ELF-1 (cell line): Measurements from ENCODE around the gene INSYN2B.

Experiments used
- DNase-seq: peaks from one replicate; pipeline ENCODE4 v3.0.0-alpha.2; 2016; ENCODE audit warnings: low read depth, low spot score

Gene INSYN2B

DNA sequence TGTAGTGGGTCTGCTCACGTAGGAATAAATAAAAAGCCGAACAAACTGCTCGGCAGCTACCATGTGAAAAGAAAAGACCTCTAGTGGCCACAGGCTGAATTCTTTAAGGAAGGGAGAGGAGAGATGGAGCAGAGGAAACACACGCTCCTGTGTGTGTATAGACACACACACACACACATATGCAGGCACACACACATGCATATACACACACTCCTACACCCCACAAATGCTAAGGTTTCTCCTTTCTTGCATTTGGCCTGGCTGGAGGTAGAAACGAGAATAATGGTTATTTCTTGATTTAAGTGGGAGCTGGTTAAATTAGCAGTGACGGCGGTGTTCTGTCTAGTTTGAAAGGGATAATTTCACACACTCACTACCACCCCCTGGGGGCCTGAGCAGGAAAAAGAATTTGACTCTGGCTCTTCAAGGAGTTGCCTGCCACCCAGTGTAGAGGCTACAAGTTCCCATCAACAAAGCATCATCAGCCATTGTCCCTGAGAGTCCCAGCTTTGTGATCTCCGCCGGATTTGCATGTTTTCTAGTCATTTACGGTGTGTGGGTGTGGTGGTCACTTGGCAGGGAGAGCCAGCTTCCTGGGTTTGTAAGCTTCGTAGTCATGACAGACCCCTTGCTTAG lies at the start of gene INSYN2B:
Gene INSYN2B, minus strand, starts transcription at position 78 of the 636 bp plus-strand sequence. CDS start 96,597 bp downstream, outside the sequence.
- DNase-seq, result peak; percentile 97

DNA sequence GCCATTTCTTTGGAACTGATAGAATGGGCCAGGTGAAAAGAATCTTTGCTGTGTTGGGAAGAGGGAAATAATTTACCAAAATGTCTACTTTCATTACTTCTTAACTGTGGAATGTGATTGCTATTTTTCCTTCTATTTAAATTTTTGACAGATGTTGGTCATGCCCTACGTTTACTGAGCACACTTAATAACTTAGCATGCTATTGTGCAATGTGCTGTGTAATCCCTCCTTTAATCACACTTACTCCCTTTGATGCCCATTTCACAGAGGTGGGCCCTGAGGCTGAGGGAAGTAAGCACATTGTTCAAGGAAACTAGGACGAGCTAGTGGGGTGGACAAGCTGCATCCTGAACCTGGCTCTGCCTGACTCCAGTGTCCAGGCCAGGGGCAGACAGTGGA lies 47.8 kb upstream of the INSYN2B start:
- DNase-seq, result no peak

DNA sequence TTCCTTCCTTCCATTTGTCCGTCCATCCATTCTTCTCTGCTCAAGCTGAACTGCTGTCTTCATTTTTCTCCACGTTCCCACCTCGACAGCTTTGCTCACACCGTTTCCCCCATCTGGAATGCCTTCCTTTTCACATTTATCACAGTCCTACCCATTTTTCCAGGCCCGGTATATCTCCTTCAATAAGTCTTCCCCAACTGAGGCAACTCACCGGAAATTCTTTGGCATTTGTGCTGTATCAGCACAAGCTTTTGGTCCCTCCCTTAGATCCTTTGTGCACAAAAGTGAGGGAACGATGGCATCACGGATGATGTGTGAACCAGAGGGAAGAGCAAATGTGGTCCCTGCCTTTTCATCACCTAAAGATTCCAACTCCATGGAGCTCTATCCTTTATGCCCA lies 45.6 kb upstream of the INSYN2B start:
- no peak for DNase-seq

DNA sequence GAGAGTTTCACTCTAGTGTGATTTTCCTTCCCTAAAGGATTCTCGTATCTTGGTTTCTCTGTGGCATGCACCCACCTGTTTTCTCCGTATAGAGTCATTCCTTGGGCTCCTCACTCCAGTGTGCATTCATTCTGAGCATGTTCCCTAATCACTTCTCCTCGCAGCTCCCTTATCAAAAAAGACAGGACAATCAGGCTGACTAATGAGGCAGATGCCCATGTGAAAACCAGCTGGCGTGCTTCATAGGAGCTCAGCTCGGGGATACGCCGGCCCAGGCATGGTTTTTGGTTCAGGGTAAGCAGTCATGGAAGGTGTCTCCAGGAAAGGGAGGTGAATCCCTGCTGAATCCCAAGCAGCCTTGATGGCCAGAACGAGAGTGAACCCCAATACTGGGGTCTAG lies 41.2 kb upstream of the INSYN2B start:
- no peak for DNase-seq

DNA sequence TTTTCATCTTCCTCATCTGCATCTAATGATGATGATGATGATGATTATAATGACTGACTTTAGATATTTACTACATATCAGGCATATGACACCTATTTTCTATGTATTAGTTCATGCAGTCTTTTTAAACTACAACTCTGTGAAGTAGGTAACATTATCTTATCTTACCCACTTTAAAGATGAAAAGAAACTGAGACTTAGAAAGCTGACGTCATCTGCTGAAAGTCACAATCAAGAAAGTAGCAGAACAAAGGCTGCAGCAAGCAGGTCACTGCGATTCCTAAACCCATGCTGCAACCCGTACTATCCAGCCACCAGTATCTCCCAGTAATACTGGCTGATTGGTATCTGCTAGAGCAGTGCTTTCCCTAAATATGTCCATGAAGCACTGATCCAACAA lies 40.1 kb upstream of the INSYN2B start:
- DNase-seq, result no peak

DNA sequence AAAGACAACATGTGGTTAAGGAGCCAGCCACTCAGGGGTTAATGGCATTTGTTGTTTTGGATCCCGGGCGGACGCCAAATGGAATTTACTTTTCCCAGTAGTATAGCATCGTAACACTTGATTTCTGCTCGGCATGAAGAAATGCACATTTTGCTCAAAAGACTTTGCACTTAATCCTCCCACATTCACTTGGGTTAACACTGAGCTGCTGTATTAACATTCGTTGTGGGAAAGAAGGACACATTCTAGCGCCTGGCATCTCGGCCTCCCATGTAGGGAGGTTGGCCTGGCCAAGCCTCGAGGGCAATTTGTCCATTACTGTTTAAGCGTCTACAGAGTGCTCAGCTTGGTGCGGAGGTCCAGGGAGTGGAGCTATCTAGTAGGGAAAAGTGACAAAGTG lies 32.3 kb upstream of the INSYN2B start:
- DNase-seq, result no peak

DNA sequence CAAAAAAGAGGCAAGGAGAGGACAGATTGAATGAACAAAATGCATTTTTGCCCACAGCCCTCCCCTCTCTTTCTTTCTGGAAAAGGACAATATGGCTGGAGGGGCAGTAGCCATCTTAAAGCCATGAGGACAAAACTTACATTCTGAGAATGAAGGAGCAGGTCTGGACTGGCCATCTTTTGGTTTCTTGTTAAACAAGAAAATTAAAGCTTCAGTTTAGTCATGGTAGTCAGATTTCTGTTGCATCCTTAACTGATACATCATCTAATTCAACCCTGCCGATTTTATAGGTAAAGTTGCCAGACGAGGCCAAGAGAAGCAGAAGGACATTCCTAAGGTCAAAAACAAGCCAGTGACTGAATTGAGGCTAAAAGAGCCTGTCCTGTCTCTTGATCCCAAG lies 31.5 kb upstream of the INSYN2B start:
- no peak for DNase-seq

DNA sequence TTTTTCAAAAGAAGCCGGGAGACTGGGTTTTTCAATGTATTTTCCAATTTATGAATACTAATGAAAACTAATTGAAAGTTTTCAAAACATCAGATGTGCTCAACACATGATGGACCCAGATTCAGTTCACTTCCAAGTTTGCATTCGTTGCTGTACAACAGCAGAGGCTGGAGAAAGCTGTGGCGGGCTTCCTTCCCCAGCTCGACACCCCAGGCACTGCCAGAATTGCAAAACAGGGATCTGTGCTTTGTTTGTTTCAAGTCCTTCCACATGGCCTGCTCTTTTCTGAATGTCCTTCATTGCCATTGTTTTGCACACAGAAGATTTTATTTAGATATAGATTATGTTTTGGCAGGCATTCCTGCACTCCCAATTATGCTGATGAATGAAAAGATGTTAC lies 30.3 kb upstream of the INSYN2B start:
- peak; percentile 20 for DNase-seq

DNA sequence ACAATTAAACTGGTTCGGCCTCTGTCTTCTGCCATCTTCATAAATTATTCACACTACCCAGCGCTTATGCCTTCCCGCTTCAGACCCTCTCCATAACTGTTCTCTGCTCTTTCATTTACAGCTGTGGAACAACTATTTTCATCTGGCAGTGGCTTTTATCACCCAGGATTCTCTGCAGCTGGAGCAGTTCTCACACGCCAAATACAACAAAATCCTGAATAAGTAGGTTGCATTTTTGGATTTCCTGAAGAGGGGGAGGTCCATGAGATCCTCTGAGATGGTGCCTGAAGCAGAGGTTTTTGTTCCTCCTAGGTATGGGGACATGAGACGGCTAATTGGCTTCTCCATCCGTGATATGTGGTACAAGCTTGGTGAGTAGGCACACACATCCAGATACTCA lies 28.1 kb upstream of the INSYN2B start:
- DNase-seq, result no peak

DNA sequence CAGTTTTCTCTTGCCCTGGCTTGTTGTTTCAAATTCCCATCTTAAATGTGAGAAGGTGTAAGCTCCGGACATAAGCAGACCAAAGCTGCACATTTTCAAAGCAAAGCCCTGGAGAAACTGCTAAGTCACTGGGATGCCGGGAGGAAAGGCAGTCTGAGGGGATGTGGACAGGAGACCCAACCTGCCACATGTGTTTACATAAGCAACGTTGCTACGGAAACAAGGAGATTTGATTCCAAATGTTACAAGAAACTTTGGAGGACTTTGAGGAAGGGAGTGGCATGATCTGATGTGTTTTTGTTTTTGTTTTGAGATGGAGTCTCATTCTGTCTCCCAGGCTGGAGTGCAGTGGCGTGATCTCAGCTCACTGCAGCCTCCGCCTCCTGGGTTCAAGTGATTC lies 25.7 kb upstream of the INSYN2B start:
- DNase-seq, result no peak

DNA sequence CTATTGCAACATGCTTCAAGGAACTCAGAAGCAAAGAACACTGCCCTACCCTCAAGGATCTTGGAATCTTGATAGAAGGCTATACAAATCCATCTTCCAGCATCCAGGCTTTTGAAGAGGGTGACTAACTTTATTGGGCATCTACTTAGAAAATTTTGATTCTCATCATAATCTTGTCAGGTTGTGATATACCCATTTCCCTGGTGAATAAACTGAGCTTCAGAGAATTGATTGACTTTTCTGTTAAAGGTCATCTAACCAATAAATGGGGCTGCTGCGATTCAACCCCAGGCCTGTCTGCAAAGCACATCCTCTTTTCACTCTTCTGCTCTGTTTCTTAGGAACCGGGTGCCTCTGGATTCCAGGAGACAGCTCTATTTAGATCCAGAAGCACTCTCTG lies 19.9 kb upstream of the INSYN2B start:
- DNase-seq, result no peak

DNA sequence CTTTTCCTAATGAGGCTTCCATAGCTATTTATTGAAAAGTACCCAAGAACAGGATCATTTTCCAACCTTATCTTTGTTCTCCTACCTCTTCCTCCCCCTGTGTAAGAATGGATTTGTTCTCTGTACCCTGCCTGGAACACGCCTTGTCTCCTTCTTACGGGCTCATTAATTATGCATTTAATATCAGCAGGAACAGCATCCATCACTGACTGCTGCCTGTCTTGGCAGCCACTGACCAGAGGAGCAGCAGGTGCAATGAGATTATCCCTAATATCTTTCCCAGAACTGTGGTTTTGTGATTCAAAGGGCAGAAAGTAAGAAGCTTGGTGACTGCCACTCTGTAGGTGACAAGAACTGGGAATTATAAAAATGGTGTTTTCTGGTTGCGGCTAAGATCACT lies 19.3 kb upstream of the INSYN2B start:
- DNase-seq, result no peak

DNA sequence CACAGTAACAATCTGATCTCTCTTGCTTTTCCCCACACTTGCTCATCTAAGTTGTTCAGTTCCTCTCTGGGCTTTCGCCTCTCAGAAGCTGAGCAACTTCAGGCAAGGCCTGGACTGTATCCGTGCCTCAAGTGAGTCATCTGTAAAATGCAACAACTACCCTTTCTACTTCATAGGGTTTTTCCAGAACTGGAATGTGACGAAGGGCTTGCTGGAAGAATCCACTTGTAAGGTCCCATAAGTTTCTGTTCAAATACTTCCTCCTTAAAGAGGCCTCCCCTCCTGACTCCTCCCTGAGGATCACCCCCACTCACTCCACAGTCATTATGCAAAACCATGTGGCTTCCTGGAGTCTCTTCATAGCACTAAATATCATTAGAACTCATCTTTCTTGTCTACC lies 17.5 kb upstream of the INSYN2B start:
- DNase-seq, result peak; percentile 28

DNA sequence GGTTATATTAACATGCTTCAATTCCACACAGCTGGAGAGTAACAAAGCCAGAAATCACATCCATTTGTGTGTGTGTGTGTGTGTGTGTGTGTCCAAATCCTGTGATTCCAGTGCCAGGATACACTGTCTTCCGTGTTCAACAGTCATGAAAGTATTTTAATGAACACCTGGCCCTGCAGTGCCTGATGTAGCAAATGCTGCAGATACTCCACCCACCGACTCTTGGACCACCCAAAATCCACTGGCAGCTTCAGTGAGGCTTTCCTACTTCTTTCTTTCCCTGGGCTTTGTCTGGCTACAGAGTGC lies 13.1 kb upstream of the INSYN2B start:
- DNase-seq, result no peak

DNA sequence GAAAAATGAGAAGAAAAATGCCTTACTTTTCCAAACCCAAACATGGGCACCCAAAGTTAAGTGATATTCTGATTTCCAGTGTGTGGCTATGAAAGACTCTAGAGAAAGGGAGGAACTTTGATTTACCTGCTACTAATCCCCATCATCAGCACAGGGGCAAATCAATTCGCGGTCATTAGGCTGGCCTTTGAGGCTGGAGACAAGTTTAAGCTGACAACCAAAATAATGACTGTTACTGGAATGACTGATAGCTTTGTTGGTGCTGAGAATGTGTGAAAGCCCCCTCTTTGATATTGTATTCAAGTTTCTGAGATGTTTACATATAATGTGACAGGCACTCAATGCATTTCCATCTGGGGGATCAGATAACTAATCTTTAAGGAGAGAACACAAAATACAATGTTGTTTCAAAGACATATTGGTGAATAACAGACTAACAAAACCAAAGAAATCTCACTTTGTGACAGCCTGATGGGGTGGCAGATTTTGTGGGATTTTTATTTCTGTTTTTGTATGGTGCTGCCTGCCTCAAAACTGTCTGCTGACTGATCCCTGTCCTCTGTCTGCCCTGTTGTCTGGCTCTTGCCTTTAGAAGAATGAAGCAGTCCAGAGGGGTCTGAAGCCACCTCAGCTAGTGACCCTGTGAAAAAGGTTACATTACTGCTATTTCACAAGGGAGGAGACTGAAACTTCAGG lies 12.6 kb upstream of the INSYN2B start:
- DNase-seq, result no peak

DNA sequence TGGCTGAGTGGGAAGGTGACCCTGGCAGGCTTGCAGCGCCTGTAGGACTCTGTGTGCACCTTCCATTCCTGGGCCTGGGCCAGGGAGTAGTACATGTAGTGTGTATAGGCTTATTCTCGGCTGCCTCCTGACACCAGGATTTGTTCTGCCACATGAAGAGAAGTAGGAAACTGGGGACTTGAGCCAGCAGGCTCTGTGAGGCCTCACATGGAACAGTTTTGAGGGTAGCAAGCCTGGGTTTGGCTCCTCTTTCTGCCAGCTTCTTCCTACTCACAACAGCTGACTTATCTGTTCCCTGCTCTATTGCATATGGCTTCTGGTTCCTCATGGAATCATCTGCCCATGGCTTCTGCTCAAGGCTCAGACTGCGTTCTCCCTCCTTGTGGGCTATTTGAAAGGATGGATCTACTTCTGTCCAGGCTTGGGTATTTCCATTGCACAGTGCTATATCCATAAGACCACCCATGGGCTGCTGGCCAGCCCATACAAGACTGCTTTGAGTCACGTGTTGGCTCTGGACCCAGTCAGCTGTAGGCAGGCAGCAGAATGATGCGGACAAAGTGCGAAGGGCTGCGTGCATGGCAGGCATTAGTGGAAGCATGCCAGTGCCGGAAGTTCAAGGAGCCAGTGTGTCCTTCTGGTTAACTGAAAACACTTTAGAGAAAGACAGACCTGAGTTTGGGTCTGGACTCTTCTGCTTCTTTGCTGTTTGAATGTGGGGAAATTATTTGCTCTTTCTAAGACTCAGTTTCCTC lies 11.0 kb upstream of the INSYN2B start:
- DNase-seq, result no peak

DNA sequence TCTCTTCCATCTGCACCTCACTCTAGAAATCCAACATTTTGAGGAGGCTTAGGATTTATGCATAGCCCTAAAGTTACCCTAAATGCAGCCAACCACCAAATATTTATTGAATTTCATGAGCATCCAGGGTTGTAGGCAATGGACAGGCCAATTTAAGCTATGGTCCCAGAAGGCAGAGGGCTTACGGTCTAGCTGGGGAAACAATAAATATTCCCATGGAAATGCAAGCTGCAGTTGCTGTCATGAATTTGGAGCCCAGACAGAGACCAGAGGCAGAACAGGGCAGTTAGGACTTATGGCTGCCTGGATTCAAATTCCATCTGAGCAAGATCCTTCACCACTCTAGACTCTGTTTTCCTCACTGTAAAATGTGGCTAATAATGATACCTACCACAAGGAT lies 9.1 kb upstream of the INSYN2B start:
- DNase-seq, result no peak

DNA sequence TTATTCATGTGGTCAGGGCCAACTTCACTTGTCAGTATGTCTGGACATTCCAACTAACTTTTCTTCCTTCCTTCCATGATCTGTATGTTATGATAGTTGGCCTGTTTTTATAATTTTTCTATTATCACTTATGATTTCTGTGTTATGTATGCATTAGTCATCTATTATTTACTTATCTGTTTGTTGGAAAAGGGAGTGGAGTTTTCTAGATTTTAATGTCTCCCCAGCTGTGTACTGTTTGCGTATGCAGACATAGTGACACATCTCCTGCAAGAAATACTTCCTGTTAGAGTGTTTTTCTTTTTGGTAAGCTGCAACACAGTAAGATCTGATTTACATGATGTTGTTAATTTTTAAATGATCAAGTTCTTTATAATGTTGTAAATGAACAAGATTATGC lies 8.7 kb upstream of the INSYN2B start:
- DNase-seq, result no peak

DNA sequence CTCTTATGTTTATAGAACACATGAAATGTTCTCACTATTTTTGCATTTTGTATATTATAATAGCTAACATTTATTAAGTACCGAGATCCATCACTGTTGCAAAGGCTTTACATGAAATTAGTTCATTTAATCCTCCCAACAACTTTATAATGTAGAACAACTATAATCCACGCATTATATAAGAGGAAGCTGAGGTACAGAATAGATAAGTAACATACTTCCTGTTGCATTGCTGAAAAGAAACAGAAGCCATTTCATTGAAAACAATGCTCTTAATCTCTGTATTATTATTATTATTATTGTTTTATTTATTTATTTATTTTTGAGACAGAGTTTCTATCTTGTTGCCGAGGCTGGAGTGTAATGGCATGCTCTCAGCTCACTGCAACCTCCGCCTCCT lies 7.9 kb upstream of the INSYN2B start:
- DNase-seq, result no peak

DNA sequence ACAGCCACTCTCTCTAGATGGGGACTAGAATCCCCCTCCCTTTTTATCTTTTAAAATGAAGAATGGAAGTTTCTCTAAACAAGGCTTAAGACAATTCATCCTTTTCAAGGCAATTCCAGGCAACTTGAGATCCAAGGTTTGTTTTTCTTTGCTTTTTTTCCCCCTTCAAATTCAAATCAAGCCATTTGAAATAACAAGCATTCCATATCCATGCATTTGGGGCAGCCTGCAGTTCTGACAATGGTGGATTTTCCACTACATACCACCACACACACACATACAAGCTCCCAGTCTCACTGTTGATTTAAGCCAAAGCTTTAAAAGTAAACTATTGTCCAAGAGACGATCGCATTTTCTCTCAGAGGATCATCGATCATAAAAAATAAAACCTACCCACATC lies 424 bp downstream of the INSYN2B start:
- no peak for DNase-seq

DNA sequence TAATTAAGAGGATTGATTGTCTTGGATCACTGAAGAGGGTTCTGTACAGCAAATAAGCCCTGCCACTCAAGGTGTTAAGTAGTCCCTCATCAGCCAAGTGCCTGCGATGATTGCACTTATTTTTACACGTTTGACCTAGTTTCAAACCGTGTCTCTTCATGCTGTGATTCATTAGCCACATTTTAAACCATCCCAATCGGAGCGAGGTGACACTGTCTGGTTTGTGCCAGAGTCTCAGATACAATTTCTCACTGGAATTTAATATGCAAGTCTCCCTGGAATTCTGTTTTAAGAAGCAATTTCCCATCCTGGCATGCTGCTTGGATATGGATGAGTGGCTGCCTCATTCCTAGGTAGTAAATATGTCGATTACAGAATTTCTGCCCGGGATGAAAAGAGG lies 1.6 kb downstream of the INSYN2B start:
- no peak for DNase-seq

DNA sequence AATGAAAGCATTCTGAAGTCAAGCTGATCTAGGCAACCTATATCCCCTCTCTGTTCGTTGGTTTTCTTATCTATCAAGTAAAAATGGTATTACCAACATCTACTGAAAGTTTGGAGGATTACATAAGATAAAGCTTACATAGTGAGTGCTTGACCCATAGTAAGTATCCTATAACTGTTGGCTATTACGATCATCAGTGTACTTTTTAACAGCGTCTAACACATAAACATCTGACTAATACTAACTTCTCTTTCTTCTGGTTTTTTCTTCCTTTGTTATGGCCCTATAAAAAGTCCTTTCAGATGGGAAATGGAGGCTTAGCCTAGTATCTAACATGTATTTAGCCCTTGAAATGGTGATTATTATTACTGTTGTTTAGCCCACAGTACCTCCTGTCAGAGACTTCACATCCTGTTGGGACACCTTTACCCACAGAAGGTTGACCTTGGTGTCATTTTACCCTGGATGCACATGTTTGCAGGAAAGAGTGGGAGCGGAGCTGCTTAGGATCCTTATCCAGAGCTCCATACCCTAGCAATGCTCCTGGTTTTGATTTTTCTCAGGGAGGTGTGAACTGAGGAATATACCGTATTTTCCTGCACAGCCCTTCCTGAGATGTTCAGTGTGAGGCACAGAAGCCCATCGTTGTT lies 6.0 kb downstream of the INSYN2B start:
- no peak for DNase-seq

DNA sequence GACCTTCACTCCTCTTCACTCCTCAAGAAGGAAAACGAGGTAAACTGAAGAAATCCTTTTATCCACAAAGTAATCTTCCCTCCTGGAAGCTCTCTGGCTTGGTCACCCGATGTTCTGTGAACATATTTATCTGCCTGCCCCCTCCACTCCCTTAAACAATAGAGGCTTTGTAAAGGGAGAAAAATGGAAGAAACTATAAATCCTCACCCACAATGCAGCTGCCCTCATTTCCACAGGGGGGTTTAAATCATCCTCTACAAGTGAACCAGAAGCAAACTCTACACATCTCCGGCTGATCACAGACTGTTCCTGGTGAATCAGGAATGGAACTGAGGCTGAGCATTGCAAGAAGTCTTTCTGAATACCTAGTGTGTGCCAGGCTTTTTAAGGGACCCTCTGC lies 7.2 kb downstream of the INSYN2B start:
- DNase-seq, result no peak
